PFSK-1 (cell line): ENCODE data around the gene WNT16.

Experiments
- FOXP2 ChIP-seq: optimal IDR thresholded peaks from 2 replicates; pipeline ENCODE3; 2011; ENCODE audit warnings: borderline replicate concordance, control low read depth, inconsistent platforms; ENCODE audit not compliant: insufficient read depth; ENCODE audit errors: extremely low read length, extremely low read depth
- POLR2AphosphoS5 ChIP-seq: IDR thresholded peaks from 2 replicates; pipeline ENCODE4 v1.6.1; 2012; ENCODE audit warnings: low read depth, mild to moderate bottlenecking, control low read depth, low read length, moderate library complexity
- REST ChIP-seq, 2 experiments: IDR thresholded peaks; 2 replicates each; pipeline versions ENCODE4 v1.6.1 to v1.8.0; 2011 to 2012; ENCODE audit warnings: low read depth in 2 of 2, low read length in 2 of 2, control low read depth in 1 of 2, inconsistent platforms in 1 of 2, mild to moderate bottlenecking in 1 of 2, moderate library complexity in 1 of 2; ENCODE audit not compliant: insufficient read depth in 1 of 2
- SIN3A ChIP-seq: IDR thresholded peaks from 2 replicates; pipeline ENCODE4 v1.6.1; 2012; ENCODE audit warnings: mild to moderate bottlenecking, low read length, moderate library complexity, borderline replicate concordance; ENCODE audit not compliant: insufficient read depth
- TAF1 ChIP-seq: IDR thresholded peaks from 2 replicates; pipeline ENCODE4 v1.6.1; 2012; ENCODE audit warnings: low read length, control low read depth, borderline replicate concordance; ENCODE audit not compliant: insufficient read depth

WNT16 gene

GRCh38 chr7:121301446-121302213 lies 27.2 kb upstream of the WNT16 start:
- no peak for TF ChIP-seq POLR2AphosphoS5
- TF ChIP-seq FOXP2: no peak
- no peak for TF ChIP-seq REST (IDR thresholded peaks at IDR 0.05; ENCODE audit: insufficient read depth in 1 of 2, low read depth in 2 of 2, low read length in 2 of 2)
- TF ChIP-seq TAF1: no peak
- no peak for TF ChIP-seq SIN3A

- TF ChIP-seq FOXP2 (no peak), TAF1 (no peak), SIN3A (no peak), REST (IDR thresholded peaks at IDR 0.05; ENCODE audit: insufficient read depth in 1 of 2, low read depth in 2 of 2, low read length in 2 of 2) (no peak), POLR2AphosphoS5 (no peak)
These were observed 26.5 kb upstream of the WNT16 start for GRCh38 chr7:121302214-121302745.

GRCh38 chr7:121303422-121304101 lies 25.2 kb upstream of the WNT16 start:
- TF ChIP-seq TAF1: no peak
- TF ChIP-seq POLR2AphosphoS5: no peak
- no peak for TF ChIP-seq FOXP2
- no peak for TF ChIP-seq REST (IDR thresholded peaks at IDR 0.05; ENCODE audit: insufficient read depth in 1 of 2, low read depth in 2 of 2, low read length in 2 of 2)
- TF ChIP-seq SIN3A: no peak

GRCh38 chr7:121304102-121304658 lies 24.6 kb upstream of the WNT16 start:
- TF ChIP-seq TAF1 (no peak), FOXP2 (no peak), POLR2AphosphoS5 (no peak), REST (IDR thresholded peaks at IDR 0.05; ENCODE audit: insufficient read depth in 1 of 2, low read depth in 2 of 2, low read length in 2 of 2) (no peak), SIN3A (no peak)
